HG03095 (cell line): Measurements from ENCODE around the gene KLHL11.

Experiments used
- ATAC-seq: cut with Tn5 transposase; IDR thresholded peaks from one replicate; pipeline ENCODE4 v1.9.1; 2021; ENCODE audit warnings: moderate library complexity; ENCODE audit not compliant: unreplicated experiment

KLHL11 gene, protein sequence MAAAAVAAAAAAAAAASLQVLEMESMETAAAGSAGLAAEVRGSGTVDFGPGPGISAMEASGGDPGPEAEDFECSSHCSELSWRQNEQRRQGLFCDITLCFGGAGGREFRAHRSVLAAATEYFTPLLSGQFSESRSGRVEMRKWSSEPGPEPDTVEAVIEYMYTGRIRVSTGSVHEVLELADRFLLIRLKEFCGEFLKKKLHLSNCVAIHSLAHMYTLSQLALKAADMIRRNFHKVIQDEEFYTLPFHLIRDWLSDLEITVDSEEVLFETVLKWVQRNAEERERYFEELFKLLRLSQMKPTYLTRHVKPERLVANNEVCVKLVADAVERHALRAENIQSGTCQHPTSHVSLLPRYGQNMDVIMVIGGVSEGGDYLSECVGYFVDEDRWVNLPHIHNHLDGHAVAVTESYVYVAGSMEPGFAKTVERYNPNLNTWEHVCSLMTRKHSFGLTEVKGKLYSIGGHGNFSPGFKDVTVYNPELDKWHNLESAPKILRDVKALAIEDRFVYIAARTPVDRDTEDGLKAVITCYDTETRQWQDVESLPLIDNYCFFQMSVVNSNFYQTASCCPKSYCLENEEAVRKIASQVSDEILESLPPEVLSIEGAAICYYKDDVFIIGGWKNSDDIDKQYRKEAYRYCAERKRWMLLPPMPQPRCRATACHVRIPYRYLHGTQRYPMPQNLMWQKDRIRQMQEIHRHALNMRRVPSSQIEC

DNA sequence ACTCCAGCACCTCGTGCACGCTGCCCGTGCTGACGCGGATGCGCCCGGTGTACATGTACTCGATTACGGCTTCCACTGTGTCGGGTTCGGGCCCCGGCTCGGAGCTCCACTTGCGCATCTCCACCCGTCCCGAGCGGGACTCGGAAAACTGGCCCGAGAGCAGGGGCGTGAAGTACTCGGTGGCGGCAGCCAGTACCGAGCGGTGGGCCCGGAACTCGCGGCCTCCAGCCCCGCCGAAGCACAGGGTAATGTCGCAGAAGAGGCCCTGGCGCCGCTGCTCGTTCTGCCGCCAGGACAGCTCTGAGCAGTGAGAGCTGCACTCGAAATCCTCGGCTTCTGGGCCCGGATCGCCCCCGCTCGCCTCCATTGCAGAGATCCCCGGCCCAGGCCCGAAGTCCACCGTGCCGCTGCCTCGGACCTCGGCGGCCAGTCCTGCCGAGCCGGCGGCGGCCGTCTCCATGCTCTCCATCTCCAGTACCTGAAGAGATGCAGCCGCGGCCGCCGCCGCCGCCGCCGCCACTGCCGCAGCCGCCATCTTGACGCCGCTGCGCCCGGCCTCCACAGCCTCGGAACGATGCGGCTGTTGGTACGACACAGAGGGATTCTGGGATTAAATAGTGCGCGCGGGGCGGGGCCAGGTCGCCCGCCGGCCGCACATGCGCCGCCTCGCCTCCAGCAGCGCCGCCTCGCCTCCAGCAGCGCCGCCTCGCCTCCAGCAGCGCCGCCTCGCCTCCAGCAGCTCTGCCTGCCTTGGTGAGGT, at the start of gene KLHL11:
Gene KLHL11 (minus strand): TSS at position 588 of the 760 bp plus-strand sequence. CDS start 53 bp downstream, at position 535.
- ATAC-seq, result peak; percentile 74

DNA sequence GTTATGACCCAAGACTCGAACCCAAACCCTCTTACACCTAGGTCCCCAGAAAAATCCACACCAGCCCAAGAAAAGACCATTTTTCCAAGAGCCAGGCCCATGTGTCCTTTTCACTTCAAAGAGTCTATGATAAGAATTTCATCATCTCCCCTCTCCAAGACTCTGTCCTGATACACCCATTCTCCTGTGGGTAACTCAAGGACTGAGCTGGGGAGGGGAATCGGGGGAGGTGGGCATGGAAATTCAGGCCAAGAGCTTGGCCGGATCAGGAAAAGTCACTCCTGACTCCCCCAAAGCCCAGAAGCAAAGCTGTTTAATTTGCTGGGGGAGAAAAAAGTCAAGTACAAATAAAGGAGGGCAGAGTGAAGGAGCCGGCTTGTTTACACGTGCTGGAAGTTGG, 49.8 kb upstream of the KLHL11 start:
- no peak for ATAC-seq

DNA sequence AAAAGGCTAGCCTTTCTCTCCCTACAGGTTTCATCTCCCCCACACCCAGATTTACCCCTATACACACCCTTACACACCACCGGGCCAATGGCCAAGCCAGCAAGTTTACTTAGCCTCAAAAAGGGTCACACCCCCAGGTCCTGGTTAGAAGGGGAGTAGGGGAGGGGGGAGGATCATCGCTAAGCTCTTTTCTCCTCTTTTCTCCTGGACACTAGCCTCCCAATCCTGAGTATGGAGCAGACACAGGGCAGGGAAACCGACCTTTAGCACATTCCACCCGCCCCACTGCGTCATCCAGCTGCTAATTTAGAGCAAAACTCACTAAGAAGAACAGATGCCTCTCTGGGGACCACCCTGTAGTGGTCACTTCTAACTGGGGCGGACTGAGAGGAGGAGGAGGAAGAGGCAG, 49.1 kb upstream of the KLHL11 start:
- ATAC-seq, result no peak

DNA sequence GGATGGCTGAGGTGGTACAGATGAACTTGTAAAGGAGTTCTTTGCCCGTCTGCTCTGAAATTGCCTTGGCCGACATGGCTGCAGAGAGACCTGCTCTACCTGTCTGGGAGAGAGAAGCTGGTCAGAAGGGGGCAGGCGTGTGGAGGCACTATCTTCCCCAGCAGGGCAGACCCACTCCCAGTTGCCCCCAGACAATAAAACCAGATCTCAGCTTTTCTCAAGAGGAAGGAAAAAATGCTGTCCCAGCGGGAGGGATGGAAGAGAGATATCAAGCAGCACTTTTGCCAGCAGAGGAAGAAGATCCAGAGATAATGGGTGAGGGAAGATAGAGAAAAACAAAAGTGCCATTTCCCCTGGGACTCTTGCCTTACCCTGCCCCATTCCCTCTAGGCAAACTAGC, 48.6 kb upstream of the KLHL11 start:
- no peak for ATAC-seq

DNA sequence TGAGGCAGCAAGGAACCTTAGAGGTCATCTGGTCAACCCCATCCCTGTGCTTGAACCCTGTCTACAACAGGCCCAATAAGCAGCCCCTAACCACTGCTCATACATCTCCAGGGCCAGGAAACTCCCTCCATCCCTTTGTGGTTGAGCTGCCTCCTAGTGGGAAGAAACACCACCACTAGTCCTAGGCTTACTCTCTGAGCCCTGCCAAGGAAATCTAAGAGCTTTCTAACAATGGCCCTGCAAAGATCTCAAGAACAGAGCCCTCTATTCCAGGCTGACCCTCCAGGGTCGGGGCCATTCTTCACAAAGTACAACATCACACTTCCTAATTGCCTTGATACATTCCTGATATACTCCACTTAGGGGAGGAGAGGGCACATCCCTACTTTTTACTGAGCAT, 47.7 kb upstream of the KLHL11 start:
- ATAC-seq, result no peak

DNA sequence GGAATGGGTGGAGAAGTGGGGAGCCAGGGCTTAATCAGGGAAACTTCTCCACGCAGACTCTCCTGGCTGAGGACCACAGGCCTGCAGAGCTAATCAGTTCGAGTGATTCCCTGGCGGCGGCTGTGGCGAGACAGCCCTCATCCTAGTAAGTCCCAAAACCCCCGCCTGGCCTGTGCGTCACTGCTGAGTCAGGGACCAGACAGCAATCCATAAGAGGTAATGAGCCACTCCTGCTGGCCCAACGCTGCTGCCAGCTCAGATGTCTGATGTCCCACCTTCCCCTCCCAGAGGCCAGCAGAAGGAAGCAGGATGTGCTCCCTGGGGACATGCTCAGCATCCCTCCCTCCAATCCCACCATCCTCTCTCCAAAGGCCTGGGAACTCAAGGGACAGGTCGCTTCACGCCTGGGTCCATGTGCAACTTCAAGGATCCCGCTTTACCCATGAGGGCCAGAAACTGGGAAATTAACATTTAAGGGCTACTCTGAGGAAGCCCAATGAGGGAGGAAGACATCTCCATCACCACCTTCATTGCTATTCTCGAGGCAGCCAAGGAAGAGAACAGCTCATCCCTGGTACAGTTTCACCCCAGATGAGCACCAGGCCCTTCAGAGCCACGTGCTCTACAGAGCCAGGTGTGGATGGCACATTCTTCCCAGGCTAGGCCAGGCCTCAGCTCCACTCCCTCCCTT, 45.6 kb upstream of the KLHL11 start:
- no peak for ATAC-seq

DNA sequence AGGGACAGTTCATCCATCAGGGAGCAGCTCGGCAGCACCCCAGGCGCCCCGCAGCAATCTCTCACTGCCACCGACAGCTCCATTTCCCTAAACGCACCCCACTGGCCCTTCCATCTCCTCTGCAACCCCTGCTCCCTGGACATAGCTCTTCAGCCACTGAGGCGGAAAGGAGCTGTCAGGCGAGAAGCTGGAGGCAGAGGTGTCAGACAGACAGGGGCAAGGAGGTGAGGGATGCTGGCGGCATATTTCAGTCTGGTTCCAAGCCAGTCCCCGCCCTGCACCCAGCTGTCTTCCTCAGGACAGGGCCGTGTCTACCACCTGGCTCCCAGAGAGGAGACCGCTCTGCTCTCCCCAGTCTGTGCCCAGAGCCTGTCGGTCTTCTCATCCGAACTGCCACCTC, 43.9 kb upstream of the KLHL11 start:
- no peak for ATAC-seq

DNA sequence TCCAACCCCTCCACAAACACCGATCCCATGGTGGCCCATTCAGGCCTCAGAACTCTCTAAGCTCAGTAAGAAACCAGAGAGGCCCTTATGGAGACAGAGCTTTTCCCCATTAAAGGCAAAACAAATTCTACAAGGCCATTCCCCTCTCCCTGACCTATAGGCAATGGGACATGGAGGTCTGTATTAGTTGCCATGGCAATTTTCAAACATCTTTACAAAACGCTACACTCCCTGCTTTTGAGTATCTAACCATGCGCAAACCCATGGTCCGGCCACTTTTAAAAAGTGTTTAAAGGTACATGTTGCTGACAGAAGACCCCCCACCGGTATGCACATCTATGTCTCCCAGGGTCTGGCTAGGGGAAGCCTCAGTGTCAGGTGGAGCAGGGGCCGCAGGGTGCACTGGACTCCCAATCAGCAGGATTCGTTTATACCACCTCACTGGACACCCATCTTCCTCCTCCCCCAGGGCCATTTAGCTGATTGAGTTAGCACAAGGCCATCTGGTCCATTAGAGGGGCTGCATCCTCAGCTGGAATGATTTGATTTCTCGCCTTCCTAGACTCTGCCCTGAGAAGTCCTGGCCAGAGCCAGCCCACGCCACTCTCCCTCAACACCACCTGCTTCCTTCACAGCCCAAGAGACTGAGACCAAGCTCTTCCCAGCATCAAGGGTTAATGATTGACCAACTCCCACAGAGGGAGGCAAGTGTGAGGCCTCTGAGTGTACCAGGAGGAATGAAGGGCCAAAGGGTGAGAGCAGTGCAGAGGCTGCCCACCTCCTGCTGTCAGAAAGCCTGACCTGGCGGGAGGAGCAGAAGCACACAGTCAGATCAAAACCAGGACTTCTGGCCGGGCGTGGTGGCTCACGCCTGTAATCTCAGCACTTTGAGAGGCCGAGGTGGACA, 42.7 kb upstream of the KLHL11 start:
- ATAC-seq, result no peak

DNA sequence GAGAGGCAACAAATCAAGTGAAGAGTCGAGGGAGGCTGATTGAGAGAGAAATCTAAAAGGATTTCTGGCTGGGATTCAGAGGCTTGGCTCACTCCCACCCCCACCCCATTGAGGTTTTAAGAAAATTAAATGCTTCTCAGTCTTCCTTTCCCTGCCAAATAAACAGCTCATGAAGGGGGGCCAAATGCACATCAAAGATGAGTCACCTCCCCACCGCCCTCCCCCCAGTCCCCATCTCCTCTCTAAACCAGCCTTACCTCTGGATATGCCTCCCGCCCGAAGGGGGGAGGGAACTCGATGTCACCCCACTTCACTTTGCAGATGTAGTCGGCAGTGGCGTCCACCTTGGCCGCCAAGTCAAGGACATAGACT, 41.9 kb upstream of the KLHL11 start:
- ATAC-seq, result no peak

DNA sequence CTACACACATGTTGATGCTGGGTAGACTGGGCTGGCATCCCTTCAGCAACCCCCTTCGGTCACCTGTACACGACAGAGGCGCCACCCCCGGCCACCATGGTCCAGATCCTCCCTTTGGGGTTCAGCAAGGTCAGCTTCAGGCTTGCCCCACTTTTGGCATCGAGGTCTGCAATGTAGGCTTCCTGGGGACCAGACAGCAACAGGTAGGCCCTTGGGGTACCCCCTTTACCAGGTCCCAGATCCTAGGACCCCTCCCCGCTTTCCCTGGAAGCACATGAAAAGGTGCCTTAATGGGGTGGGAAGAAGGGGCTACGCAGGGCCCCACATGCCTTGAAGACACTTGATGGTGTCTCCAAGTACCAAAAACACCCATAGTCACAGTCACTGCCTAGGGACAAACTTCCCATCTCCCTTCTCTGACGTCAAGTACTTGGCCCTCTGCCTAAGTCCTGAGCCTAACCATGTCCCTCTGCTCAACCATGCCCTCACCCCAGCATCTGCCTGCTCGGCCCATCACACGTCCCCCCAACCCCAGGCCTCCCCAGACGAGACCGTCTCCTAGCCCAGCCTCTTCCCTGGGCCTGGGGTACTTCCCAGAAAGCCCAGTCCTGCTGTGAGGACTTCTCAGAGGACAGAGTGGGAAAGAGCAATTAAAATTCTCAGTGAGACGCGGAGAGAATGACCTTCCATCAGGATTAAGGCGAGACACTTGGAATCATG, 41.4 kb upstream of the KLHL11 start:
- no peak for ATAC-seq

DNA sequence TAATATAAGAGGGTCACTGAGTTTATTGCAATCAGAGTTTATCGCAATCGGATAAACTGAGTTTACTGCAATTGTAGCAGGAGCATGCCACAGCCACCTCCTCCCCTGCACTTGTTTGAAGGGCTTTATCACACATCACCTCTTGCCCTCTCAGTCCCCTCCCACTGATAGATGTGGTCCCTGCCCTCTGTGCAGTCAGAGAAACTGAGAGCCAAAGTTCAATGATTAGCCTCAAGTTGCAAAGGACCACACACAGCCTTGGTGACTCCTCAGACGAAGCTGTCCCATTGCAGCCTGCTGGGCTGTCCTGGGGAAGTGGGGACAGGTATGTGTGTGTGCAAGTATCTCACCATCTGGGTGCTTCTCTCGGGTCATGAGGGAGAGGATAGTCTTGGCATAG, 39.9 kb upstream of the KLHL11 start:
- ATAC-seq, result no peak

DNA sequence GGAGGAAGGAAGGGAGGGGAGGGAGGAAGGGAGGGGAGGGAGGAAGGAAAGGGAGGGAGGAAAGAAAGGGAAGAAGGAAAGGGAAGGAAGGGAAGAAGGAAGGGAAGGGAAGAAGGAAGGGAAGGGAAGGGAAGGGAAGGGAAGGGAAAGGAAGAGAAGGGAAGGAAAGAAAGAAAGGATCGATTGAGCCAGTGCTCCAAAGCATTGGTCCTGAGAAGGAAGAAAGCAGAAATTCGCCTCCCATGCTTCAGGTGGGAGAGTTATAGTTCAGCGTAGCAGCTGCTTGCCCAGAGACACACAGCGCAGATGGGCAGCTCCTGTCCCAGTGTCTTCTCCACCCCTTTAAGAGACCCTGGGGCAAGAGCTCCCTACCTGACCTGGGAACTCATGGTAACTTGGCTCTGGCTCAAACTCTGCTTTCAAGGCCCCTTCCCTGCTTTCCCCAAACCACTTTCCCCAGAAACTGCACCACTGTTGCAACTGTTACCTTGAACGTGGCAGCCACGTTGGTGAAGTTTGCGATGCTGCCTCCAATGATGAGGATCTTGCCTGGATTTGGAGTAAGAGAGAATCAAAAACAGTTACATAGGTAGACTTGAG, 39.1 kb upstream of the KLHL11 start:
- ATAC-seq, result no peak

DNA sequence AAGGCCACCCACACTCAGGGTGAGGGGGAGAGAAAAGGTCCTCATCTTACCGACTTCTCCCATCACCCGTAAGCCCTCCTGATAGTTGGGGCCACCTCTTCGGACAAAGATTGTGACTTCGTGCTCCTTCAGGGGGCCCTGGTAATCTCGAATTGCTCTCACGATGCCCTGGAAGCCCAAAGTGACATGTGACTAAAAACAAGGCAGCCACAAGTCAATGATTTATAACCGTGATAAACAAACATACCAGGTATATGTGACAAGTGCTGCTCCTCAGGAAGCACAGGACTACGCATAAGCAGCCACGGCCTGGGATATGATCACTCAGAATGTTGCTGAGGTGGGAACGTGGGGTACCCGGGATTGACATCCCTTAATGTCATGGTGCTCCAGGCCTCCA, 36.4 kb upstream of the KLHL11 start:
- ATAC-seq, result no peak

DNA sequence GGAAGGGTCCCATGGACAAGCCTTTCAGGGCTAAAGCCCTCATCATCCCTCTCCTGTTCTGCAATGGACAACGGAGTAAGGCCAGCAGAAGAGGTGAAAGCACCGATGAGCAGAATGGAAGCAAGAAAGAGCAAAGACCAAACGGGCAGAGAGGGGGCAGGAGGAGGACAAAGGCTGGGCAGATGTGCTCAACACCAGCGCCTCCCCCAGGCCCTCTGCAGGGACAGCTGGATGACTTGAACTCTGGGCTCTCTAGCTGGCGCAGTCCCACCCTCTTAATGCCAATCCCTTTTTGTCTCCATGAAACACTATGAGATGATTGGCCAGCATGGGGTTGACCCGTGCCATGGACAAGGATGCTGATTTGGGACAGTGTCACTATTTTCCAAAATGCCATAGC, 31.5 kb upstream of the KLHL11 start:
- ATAC-seq, result no peak

DNA sequence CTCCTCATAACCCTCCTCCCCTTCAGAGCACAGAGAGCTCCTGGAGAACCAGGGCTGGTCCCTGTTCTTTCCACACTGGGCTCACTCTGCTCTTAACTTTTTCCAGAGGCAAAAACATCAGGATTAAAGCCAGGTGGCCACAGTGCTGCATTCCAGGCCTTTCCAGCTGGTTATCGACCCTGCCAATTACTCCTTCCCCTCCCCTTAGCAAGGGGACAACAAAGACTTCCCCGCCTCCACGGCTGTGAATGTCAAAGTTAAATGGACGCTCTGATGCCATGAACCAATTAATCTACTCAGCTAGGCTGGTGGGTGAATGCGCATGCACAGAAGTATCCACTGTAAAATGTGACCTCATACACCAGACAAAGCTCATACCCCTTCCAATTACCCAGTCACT, 30.4 kb upstream of the KLHL11 start:
- ATAC-seq, result no peak

DNA sequence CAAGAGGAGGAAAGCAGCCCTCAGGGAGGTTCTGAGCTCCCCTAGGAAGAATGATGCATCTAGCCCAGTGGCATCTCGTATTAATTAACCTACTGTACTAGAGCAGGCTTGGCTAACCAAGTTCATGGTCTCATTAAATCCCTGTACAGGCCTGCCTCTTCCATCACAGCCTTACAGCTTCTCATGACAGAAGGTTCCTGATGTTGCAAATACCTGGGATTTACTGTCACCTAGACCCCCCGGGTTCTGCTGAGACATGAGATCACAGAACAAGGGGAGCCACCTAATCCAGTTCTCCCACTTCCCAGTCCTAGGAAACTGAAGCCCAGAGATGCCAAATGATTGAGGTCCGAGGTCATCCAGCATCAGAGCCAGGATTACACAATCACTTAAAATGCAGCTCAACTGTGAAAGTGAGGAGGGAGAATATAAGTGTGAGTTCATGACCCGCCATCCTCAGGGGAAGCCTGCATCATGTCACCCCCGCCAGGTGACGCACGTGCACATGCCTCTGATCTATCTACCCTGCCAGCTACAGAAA, 29.6 kb upstream of the KLHL11 start:
- no peak for ATAC-seq

DNA sequence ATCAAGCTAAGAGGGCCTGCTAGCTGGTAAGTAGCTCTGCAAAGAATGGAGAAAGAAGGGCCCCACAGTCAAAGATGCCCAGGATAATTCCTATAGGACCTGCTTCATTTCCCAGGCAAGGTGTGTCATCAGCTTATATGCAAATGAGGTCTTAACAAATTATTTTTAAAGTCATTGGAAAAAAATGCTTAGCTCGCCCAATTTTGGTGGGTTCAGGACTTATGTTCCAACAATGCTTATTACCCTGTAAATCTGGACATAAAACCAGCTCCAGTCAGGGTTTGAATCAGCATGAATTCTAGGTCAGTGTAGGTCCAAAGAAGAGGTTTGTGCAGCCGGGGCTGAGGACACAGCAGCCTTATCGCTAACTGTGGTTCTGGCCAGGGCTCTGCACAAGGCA, 28.2 kb upstream of the KLHL11 start:
- no peak for ATAC-seq

DNA sequence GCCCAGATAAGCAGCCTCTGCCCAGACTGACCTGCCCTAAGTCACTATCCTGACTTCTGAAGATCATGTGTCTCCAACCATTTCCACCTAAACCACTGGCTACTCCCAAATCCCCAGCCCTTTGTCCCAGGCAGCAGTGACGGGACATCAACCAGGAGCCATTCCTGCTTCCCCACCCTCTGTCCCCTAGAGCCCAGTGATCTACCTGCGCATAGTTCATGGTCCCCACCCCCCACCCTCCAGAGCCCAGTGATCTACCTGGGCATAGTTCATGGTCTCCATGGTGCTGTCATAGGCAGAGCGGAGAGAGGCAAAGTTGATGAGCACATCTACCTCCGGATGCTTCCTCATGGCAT, 26.8 kb upstream of the KLHL11 start:
- no peak for ATAC-seq
